ENCODE measurements around the gene DNAI7. TPM values are rescaled to one million over a fixed set of nuclear protein-coding genes. Genes with fewer than 3 reads are reported as not detected.
A peak's percentile ranks its signal among the peaks of the same experiment; 100 is the strongest.

The DNAI7 gene
- total and polyA plus RNA-seq, 9 donors, result 0.65 to 9.5 (median 2.1) TPM

- no peak for DNase-seq
- intact Hi-C loops (cut with DNase I), result loop anchor here in 2 of 4 donors (5.0 to 10.0 kb wide), 2 partner anchors 136 to 138 kb away; no protein-coding TSS in a partner anchor
- no peak overlapping the region for H3K27ac ChIP-seq
- H3K4me3 ChIP-seq, result no peak overlapping the region
- no peaks in the 10 kb centered on the region for H3K4me1 ChIP-seq (ENCODE audit: insufficient read depth)
- H3K9me3 ChIP-seq, result no peaks in the 10 kb centered on the region
- H3K36me3 ChIP-seq, result no peaks in the 10 kb centered on the region
- TF ChIP-seq EP300 (IDR thresholded peaks at IDR 0.05) (no peak), CTCF (IDR thresholded peaks at IDR 0.05) (peak; percentile 21 to 43 (median 23)), POLR2A (IDR thresholded peaks at IDR 0.05) (no peak)
- H3K27me3 ChIP-seq, result no peaks in the 10 kb centered on the region
Observed at GRCh38 chr12:25130741-25131188, 64.2 kb downstream of the DNAI7 start.

GRCh38 chr12:25126746-25127145 lies 68.2 kb downstream of the DNAI7 start:
- no peaks in the 10 kb centered on the region for H3K36me3 ChIP-seq
- 53 to 72% (median 64%) methylated on average over 1 of the region's 1 CpG for WGBS, 3 donors
- H3K27me3 ChIP-seq, result no peaks in the 10 kb centered on the region
- H3K4me3 ChIP-seq, result no peak overlapping the region
- intact Hi-C loops (cut with DNase I), result no loop called here
- no peak for DNase-seq
- TF ChIP-seq EP300 (IDR thresholded peaks at IDR 0.05) (no peak), POLR2A (IDR thresholded peaks at IDR 0.05) (no peak), CTCF (IDR thresholded peaks at IDR 0.05) (no peak)
- H3K27ac ChIP-seq, result no peak overlapping the region
- no peaks in the 10 kb centered on the region for H3K4me1 ChIP-seq (ENCODE audit: insufficient read depth)
- H3K9me3 ChIP-seq, result no peaks in the 10 kb centered on the region

GRCh38 chr12:25126101-25126500 lies 68.9 kb downstream of the DNAI7 start:
- Histone ChIP-seq H3K27ac (no peak overlapping the region), H3K4me3 (no peak overlapping the region), H3K4me1 (ENCODE audit: insufficient read depth) (no peaks in the 10 kb centered on the region), H3K27me3 (no peaks in the 10 kb centered on the region), H3K9me3 (no peaks in the 10 kb centered on the region), H3K36me3 (no peaks in the 10 kb centered on the region)
- intact Hi-C loops (cut with DNase I), result no loop called here
- no peak for TF ChIP-seq EP300 (IDR thresholded peaks at IDR 0.05)
- TF ChIP-seq CTCF (IDR thresholded peaks at IDR 0.05), result no peak
- no peak for TF ChIP-seq POLR2A (IDR thresholded peaks at IDR 0.05)
- no peak for DNase-seq

- Histone ChIP-seq H3K4me1 (ENCODE audit: insufficient read depth) (no peaks in the 10 kb centered on the region), H3K4me3 (no peak overlapping the region), H3K27me3 (no peaks in the 10 kb centered on the region), H3K36me3 (no peaks in the 10 kb centered on the region), H3K9me3 (no peaks in the 10 kb centered on the region), H3K27ac (no peak overlapping the region)
- no peak for DNase-seq
- intact Hi-C loops (cut with DNase I), result no loop called here
- TF ChIP-seq EP300 (IDR thresholded peaks at IDR 0.05) (no peak), CTCF (IDR thresholded peaks at IDR 0.05) (no peak), POLR2A (IDR thresholded peaks at IDR 0.05) (no peak)
Observed at GRCh38 chr12:25124493-25124892, 70.5 kb downstream of the DNAI7 start.

- Histone ChIP-seq H3K4me3 (no peak overlapping the region), H3K4me1 (ENCODE audit: insufficient read depth) (no peaks in the 10 kb centered on the region), H3K36me3 (no peaks in the 10 kb centered on the region), H3K9me3 (no peaks in the 10 kb centered on the region), H3K27ac (no peak overlapping the region), H3K27me3 (no peaks in the 10 kb centered on the region)
- DNase-seq, result no peak
- TF ChIP-seq EP300 (IDR thresholded peaks at IDR 0.05) (no peak), POLR2A (IDR thresholded peaks at IDR 0.05) (no peak), CTCF (IDR thresholded peaks at IDR 0.05) (no peak)
- intact Hi-C loops (cut with DNase I), result no loop called here
- WGBS, 3 donors, result 67 to 79% (median 70%) methylated on average over 1 of the region's 1 CpG
Observed at GRCh38 chr12:25123126-25123525, 71.8 kb downstream of the DNAI7 start.
